ENCODE data around the gene MYOCD.

- TF ChIP-seq, protein P1, sequence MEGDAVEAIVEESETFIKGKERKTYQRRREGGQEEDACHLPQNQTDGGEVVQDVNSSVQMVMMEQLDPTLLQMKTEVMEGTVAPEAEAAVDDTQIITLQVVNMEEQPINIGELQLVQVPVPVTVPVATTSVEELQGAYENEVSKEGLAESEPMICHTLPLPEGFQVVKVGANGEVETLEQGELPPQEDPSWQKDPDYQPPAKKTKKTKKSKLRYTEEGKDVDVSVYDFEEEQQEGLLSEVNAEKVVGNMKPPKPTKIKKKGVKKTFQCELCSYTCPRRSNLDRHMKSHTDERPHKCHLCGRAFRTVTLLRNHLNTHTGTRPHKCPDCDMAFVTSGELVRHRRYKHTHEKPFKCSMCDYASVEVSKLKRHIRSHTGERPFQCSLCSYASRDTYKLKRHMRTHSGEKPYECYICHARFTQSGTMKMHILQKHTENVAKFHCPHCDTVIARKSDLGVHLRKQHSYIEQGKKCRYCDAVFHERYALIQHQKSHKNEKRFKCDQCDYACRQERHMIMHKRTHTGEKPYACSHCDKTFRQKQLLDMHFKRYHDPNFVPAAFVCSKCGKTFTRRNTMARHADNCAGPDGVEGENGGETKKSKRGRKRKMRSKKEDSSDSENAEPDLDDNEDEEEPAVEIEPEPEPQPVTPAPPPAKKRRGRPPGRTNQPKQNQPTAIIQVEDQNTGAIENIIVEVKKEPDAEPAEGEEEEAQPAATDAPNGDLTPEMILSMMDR (IDR thresholded peaks at IDR 0.05) = no peak
- no peak for TF ChIP-seq POLR2AphosphoS5 (IDR thresholded peaks at IDR 0.05; ENCODE audit: low read depth, low read length)
- TF ChIP-seq, protein P2, sequence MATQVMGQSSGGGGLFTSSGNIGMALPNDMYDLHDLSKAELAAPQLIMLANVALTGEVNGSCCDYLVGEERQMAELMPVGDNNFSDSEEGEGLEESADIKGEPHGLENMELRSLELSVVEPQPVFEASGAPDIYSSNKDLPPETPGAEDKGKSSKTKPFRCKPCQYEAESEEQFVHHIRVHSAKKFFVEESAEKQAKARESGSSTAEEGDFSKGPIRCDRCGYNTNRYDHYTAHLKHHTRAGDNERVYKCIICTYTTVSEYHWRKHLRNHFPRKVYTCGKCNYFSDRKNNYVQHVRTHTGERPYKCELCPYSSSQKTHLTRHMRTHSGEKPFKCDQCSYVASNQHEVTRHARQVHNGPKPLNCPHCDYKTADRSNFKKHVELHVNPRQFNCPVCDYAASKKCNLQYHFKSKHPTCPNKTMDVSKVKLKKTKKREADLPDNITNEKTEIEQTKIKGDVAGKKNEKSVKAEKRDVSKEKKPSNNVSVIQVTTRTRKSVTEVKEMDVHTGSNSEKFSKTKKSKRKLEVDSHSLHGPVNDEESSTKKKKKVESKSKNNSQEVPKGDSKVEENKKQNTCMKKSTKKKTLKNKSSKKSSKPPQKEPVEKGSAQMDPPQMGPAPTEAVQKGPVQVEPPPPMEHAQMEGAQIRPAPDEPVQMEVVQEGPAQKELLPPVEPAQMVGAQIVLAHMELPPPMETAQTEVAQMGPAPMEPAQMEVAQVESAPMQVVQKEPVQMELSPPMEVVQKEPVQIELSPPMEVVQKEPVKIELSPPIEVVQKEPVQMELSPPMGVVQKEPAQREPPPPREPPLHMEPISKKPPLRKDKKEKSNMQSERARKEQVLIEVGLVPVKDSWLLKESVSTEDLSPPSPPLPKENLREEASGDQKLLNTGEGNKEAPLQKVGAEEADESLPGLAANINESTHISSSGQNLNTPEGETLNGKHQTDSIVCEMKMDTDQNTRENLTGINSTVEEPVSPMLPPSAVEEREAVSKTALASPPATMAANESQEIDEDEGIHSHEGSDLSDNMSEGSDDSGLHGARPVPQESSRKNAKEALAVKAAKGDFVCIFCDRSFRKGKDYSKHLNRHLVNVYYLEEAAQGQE (IDR thresholded peaks at IDR 0.05; ENCODE audit: insufficient read depth in 1 of 2, low read depth in 2 of 2, low read length in 1 of 2) = no peak
These were observed 9.8 kb upstream of the MYOCD start for GRCh38 chr17:12655936-12656335.

Data from Panc1 (cell line).